Glomerular endothelial cell (primary cell): ENCODE results near the gene KLHL18. TPM values are rescaled to one million over a fixed set of nuclear protein-coding genes. Genes with fewer than 3 reads are reported as not detected.
A peak's percentile ranks its signal among the peaks of the same experiment; 100 is the strongest.
"Not testable (repeated sequence)": the region's sequence is repeated elsewhere in the genome, so short reads cannot be mapped to it uniquely, and the experiment has no call there.

Experiments used
- DNase-seq: peaks from one replicate; pipeline ENCODE4 v3.0.0-alpha.2; 2011; ENCODE audit warnings: low read depth, low spot score; ENCODE audit errors: extremely low read depth
- total RNA-seq: library from RNA; depleted of rRNA; stranded (reverse); fragments of >200 nt; gene quantifications from 2 replicates; pipeline ENCODE4 v1.2.3, GENCODE V29; 2015

Gene KLHL18
- total RNA-seq, 1 donor from 2014 or later, result 23.9 TPM

DNA sequence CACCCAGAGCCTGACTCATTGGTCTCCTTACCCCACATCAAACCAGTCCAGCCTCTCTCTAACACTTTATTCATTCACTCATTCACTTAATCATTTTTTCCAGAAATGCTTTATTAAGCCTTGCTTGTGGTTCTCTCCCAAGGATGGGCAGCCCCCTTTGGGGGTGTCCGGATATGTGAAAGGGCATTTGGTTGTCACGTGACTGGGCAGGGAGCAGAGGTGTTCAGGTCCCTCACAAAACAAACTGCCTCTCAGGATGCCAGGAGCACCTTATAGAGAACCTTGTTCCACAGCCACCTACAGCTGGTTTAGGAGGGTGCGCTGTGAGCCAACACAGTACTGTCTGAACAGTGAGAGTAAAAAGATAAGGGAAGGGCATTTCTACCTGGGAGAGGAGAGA is 72.3 kb downstream of the KLHL18 start:
- no peak for DNase-seq

DNA sequence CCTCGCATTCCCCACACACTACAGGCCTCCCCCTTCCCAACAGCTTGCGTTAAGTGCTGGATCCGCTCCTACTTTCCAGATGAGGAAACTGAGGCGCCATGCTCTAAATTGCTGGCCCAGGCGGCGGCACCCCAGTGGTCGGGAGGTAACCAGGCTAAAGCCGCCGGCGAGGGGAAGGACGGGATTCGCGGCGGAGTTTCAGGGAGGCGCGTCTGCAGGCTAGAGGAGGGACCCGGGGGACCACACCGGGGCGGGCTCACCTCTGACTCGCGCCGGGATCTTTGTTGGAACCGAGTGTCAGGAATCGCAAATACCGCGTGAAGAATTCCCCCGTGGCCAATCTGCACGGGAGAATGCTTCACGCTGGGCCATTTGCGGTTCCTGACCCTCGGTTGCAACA is 73.5 kb downstream of the KLHL18 start:
- no peak for DNase-seq

DNA sequence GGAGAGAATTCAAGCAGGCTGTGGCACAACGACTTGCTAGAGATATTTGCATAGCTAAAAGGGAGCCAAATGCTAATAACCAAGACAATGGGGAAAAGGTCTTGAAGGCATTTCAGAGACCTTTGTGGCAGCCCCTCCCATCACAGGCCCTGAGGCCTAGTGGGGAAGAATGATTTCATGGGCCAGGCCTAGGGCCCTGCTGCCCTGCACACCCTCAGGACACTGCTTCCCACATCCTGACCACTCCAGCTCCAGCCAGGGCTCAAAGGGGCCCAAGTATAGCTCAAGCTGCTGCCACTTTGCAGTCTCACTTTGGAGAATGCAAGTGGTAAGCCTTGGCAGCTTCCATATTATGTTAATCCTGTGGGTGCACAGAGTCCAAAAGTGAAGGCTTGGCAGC is 76.6 kb downstream of the KLHL18 start:
- DNase-seq, result no peak

DNA sequence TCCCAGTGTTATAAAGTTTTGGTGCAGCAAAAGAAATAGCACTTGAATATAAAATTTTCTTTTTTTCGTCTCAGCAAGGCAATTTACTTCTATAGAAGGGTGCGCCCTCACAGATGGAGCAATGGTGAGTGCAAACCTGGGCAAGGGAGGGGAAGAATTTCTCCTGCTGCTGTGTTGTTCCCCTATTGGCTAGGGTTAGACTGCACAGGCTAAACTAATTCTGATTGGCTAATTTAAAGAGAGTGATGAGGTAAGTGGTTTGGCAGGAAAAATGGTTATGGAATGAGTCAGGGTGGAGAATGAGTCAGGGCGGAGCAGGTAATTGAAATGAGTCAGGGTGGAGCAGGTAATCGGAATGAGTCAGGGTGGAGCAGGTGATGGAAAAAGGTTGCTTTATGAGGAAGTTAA is 77.4 kb downstream of the KLHL18 start:
- DNase-seq, result not testable (repeated sequence)

DNA sequence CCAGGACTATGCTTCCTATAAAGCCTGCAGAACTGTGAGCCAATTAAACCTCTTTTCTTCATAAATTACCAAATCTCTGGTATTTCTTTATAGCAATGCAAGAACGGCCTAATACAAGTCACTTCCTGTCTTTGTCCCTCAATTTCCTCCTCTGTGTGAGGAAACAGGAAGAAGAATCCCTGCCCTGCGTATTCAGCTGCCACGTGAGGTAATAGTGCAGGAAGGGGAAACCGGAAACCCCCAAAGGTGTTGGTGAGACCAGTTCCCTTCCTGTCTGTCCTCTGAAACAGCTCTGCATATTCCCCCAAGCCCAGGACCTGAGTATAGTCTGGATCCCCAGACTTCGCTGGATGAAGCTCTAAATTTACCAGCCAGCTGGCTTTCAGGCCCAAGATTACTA is 80.0 kb downstream of the KLHL18 start:
- no peak for DNase-seq

DNA sequence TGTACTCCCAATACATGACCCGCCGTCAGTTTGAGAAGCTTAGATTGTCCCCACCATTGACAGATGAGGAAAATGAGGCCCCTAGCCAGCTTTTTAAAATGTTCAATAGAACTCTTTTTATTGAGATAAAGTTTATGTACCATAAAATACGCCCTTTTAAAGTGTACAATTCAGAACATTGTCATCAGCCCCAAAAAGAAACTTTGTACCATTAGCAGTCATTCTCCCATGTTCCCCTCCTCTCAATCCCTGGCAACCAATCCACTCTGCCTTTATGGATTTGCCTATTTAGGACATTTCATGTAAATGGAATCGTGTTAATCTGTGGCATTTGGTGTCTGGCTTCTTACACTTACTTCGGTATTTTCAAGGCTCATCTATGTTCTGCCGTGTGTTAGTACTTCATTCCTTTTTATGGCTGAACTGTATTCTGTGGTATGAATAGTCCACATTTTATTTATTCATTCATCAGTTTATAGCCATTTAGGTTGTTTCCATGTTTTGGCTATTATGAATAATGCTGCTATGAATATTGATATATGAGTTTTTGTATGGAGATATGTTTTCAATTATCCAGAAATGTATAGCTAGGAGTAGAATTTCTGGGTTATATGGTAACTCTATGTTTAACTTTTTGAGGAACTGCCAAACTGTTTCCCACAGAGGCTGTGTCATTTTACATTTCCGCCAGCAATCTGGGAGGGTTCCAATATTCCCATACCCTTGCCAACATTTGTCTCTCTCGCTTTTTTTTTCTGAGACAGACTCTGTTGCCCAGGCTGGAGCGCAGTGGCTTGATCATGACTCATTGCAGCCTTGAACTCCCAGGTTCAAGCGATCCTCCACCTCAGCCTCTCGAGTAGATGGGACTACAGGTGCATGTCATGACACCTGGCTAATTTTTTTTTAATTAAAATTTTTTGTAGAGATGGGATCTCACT is 82.7 kb downstream of the KLHL18 start:
- DNase-seq, result no peak

DNA sequence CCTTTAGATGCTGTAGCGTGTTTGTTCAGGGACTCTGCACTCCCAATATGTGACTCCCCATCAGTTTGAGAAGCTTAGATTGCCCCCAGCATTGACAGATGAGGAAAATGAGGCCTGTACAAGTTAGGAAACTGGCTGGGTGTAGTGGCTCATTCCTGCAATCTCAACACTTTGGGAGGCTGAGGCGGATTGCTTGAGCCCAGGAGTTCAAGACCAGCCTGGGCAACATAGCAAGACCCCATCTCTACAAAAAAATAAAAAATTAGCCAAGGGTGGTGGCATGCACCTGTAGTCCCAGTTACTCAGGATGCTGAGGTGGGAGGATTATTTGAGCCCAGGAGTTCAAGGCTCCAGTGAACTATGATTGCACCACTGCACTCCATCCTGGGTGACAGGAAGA is 84.1 kb downstream of the KLHL18 start:
- DNase-seq, result no peak

DNA sequence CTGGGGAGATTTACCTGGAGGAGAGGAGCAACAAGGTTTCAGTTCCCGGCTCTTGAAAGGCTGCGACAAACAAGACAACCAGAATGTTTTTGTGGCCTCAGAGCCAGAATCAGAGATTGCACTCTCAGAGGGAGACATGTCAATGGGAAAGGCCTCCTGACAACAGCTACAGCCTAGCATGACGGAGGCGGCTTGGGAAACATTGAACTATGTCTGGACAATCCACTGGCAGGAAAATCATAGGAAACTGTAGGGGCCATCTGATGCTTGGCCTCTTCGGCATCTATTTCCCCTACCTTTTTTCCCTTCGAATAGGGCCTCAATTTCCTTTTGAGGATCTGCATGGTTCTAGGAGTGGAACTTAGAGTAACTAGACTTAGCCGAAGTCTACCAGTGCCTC is 84.9 kb downstream of the KLHL18 start:
- no peak for DNase-seq

DNA sequence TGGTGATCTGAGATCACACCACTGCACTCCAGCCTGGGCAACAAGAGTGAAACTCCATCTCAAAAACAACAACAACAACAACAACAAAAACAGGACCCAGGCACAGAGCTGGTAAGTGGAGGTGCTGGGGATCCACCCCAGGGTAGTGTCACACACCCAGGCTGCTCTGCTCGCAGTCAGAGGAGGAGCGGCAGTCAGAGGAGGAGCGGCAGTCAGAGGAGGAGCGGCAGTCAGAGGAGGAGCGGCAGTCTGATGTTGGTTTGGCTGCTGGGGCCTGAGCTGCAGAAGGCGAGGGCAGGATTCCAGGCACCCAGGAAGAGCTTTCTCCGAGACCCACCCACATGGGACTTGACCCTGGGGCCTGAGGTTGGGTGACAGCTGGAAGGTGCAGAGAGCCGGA is 87.3 kb downstream of the KLHL18 start:
- DNase-seq, result not testable (repeated sequence)

DNA sequence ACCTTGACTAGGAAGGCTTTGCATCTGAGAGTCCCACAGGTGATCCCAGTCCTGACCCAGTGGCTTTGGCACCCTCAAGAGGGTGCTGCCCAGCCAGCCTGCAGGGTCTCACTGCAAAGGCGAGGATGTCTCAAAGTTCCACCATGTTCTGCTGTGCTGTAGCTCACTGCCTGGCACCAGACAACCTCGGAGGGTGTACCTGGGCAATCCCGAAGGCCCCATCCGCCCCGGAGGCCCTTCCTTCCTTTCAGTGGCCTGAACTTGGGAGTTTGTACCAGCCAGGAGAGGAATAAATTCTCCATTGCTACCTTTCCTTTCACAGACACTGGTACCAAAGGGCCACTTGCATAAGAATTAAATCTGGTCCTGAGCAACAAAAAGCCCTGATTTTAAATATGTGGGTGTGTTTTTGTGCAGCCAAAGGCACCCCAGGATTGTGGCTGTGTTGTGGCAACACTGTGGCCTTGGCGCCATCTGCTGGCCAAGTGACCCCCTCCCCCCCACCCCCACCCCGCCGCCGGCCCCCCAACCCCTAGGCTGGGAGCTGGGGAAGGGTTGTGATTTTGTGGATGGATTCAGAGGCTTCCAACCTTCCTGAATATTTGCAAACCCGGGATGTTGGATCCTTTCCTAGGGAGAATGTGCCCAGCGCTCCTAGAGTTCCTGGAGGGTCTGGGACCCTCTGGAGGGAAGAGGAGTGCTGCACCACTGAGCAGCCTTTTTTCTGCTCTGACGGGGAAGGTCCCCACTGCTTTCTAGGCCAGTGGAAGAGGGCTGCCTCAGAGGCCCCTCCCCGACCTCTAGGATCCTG is 88.3 kb downstream of the KLHL18 start:
- DNase-seq, result no peak

DNA sequence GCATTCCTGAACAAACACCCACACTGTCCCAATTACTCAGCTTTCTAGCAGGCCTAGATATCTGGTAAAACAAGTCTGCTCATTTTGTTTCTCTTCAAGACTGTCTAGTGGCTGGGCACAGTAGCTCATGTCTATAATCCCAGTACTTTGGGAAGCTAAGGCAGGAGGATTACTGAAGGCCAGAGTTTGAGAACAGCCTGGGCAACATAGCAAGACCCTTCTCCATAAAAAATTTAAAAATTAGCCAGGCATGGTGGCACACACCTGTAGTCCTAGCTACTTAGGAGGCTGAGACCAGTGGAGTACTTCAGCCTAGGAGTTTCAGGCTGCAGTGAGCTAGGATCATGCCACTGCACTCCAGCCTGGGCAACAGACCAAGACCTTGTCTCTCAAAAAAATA is 91.8 kb downstream of the KLHL18 start:
- DNase-seq, result no peak

DNA sequence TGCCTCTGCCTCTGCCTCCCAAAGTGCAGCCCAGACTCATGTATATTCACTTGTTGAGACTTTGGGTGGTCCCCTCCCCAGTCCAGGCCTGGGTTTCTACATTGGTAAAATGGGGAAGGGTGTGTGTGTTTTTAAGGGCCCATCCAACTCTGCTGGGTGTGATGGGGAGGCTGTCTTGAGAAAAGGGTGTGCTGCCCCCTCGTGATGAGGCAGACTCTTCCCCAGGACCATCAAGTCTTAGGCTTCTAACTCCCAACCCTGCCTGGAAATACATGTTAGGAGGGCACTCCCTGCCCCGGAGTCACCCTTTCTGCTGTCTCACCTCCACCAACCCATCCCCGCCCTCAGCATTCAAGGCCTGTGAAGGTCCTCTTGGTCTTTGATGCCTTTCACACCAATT is 93.6 kb downstream of the KLHL18 start:
- DNase-seq, result no peak

DNA sequence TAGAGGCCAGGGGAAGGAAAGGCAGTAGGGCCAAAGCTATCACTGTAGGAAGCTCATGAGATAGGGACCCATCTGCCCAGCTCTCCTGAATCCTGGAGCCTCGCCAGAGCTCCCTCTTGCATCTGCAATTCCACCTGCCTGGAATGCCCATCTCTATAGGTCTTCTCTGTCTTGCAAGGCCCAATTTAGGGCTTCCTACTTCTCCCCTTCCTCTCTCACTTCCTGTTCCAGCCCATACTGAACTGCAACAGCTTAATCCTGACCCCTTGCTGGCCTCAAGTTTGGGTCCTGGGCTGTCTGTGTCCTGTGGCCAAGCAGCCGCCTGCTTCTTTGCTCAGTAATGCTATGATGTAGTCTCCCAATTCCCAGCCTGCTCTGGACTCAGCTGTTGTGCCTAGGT is 94.4 kb downstream of the KLHL18 start:
- no peak for DNase-seq

DNA sequence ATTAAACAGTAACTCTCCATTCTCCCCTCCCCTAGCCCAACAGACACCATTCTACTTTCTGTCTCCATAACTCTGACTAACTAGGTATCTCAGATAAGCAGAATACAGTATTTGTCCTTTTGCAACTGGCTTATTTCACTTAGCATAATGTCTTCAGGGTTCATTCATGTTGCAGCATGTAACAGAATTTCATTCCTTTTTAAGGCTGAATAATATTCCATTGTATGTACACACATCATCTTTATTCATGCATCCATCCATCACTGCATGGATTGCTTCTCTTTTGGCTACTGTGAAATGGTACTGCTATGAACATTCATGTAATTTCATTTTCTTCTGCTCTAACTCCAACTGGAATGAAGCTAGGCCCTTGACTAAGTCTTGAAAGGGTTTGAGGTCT is 96.1 kb downstream of the KLHL18 start:
- DNase-seq, result no peak

DNA sequence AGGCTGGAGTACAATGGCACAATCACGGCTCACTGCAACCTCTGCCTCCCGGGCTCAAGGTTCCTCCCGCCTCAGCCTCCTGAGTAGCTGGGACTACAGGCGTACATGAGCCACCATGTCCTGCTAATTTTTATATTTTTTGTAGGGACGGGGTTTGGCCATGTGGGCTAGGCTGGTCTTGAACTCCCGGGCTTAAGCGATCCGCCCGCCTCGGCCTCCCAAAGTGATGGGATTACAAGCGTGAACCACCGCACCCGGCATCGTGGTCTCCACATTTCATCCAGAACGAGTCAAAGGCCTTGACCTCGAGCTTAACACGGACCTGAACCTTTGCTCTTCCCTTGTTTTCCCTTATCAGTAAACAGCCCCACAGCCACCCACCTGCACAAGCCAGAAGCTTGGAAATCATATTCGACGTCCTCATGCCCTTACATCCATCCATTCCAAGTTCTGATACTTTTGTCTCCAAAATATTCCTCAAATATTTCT is 96.7 kb downstream of the KLHL18 start:
- DNase-seq, result no peak

DNA sequence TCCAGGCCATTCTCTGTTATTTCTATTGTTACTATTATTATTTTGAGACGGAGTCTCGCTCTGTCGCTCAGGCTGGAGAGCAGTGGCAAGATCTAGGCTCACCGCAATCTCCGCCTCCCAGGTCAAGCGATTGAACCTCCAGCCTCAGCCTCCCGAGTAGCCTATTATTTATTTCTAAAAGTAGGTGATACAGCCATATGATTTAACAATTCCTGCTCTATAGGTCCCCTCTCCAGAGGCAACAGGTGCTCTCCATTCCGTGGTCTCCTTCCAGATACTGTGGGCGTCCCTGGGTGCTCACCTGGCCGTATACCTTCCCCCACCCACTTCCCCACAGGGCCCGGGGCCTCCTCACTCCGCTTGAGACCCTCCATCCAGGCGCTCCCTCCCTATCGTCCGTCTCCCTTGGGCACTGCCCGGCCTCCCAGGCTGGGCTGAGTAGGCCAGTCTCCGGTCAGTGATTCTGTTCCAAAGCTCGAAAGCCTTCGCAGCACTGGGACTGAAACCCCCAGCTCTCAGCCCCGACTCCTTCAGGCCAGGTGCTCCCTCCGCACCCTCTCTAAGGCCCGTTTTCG is 97.4 kb downstream of the KLHL18 start:
- no peak for DNase-seq

DNA sequence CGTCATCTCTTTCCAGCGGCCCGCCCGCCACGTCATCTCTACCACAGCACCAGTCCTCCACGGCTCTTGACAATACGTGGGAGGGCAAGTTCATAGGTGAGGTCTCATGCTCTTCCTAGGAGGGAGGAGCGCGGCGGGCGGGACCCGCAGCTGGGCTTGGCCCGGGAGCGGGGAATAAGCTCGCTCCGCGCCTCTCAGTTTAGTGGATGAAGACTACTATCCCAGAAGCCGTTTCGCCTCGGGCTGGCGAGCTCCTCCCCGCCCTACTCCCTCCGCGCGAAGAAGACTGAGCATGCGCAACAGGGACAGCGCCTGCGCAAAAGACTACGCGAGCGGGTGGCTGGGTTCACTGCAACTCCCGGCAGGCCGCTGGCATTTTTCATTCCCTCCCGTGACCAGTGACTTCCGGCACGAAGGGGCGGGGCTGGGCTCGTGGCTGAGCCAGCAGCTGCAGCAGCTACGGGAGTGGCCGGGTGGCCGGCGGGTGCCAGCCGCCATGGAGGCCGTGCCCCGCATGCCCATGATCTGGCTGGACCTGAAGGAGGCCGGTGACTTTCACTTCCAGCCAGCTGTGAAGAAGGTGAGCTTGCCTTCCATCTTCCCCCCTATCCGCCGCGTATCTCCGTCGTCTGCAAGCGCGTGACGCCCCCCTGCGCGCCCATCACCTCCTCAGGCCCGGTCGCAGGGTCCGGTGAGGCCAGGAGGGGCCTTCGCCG is 98.0 kb downstream of the KLHL18 start, which contains the start of gene PTPN23:
Gene PTPN23, plus strand, starts transcription at position 421 of the 716 bp plus-strand sequence. Its CDS starts 76 bp downstream, at position 497.
- peak; percentile 77 for DNase-seq

DNA sequence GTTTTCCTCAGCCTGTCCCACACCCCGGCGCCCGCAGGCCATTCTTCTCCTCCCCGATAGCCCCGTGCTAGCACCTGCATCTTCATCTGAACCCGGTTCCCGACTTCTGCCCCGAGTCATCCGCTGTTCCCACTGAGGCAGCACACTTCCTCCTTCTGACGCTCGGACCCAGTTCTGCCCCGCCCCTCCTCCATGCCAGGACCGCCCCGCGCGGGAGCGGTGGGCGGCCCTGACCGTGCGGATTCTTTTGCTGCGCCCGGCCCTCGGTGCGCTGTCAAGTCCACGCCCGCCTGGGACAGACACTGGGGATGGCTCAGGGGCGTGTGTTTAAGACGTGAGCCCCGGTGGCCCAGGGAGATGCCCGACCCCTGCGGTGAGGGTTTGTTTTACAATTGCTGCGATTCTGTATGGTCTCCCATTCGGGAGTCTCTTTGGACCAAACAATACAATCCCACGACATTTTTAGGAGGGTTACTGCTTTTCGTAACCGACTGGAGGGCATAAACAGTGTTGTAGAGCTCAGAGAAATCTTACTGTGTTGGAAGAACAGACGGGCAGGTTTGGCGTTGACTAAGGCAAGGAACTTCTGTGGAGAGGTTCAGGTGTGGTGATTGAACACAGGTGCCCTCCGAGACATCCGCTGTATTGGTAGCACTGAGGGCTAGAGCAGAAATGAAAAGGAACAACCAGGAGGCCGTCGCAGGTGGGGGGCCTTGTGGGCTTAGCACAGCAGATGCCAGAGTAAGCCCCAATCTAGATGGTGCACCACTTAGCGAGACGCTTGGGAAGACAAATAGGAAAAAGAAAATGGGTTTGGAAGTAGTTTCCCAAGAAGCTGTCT is 98.8 kb downstream of the KLHL18 start:
- no peak for DNase-seq

DNA sequence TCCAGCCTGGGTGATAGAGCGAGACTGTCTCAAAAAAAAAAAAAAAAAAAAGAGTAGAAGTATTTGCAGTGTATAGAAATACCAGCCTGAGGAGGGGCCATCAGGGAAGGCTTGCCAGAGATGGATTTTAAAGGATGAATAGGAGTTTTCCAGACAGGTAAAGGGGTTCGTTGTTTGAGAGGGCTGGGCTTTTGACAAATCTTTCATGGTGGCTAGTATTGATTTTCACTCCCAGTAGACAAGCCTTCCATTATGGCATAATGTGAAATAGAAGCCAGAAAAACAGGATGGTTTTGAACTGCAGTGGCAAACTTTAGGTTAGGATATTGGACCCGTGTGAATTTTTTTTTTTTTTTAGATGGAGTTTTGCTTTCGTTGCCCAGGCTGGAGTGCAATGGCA is 101.7 kb downstream of the KLHL18 start:
- no peak for DNase-seq

DNA sequence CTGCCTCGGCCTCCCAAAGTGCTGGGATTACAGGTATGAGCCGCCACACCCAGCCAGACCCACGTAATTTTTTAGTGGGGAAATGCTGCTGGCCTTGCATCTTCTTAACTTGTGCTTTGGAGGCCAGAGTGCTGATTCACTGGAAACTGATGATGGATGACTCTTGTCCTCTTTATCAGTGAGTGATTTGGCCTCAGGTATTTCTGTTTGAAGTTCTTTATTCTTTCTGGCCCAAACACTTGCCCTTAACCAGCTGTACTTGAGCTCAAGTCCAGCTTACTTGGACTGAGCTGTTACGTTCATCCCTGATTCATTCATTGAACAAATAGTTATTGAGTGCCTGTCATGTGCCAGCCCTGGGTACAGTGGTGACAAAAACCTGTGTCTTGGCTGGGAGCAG is 102.3 kb downstream of the KLHL18 start:
- no peak for DNase-seq
